GM03348 (cell line): ENCODE results near the gene HLA-DRB1.
"Not testable (repeated sequence)": the region's sequence is repeated elsewhere in the genome, so short reads cannot be mapped to it uniquely, and the experiment has no call there.

Experiments used
- DNase-seq: peaks from one replicate; pipeline ENCODE4 v3.0.0; 2012; ENCODE audit warnings: low spot score

HLA-DRB1 gene

GRCh38 chr6:32559747-32560146 lies 29.9 kb downstream of the HLA-DRB1 start:
- no peak for DNase-seq

- no peak for DNase-seq
These were observed 31.1 kb downstream of the HLA-DRB1 start for GRCh38 chr6:32558426-32559057.

DNA sequence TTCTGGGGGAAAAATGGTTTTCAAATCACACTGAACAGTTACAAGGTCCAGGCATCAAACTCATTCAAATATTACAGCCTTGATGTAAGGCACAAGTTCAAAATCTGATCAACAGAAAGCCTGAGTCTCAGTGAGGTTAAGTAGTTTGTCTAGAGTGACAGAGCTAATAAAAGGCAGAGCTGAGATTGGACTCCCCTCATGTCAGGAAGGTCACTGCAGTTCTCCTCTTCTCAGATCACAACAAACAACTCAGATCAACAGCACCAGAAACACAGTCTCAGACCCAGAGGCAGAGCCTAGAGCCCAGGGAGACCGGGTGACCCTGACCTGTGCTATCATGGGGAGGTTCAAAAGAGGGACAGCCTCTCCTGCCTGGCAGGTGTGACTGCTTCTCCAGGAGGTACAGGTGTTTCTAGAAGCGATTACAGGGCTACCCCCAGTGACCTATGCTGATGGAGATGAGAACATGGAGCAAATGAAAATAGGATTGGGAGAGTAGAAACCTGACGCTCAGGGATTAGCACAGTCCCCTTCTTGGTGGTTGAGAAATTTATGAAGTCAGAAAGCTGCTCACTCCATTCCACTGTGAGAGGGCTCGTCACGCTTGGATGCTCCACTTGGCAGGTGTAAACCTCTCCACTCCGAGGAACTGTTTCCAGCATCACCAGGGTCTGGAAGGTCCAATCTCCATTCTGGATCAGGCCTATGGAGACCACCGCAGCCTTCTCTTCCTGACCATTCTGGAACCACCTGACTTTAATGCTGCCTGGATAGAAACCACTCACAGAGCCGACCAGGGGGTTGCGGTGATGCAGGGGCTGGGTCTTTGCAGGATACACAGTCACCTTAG lies 35.3 kb downstream of the HLA-DRB1 start:
- DNase-seq = no peak

GRCh38 chr6:32553037-32553742 lies 36.5 kb downstream of the HLA-DRB1 start:
- no peak for DNase-seq

DNA sequence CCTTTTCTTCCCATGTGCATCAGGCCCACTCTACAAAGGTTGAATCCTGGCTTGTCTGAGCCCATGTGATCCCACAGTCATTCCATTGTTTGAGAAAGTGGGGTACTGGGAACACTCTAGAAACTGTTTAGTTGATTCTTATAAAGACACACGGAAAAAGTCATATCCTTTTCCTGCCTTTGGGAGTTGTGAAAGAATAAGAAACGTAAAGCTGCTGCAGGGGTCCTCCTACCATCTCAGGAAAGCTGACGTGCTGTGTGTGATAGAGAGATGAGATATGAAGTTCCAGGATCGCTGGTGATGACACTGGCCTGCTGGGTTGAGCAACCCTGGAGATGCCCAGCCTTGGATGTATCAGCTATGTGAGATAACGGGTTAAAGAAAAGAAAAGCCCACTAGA lies 38.2 kb downstream of the HLA-DRB1 start:
- DNase-seq = no peak

GRCh38 chr6:32539839-32540238 lies 49.8 kb downstream of the HLA-DRB1 start:
- DNase-seq = no peak

GRCh38 chr6:32530431-32530793 lies 59.2 kb downstream of the HLA-DRB1 start:
- DNase-seq = not testable (repeated sequence)

DNA sequence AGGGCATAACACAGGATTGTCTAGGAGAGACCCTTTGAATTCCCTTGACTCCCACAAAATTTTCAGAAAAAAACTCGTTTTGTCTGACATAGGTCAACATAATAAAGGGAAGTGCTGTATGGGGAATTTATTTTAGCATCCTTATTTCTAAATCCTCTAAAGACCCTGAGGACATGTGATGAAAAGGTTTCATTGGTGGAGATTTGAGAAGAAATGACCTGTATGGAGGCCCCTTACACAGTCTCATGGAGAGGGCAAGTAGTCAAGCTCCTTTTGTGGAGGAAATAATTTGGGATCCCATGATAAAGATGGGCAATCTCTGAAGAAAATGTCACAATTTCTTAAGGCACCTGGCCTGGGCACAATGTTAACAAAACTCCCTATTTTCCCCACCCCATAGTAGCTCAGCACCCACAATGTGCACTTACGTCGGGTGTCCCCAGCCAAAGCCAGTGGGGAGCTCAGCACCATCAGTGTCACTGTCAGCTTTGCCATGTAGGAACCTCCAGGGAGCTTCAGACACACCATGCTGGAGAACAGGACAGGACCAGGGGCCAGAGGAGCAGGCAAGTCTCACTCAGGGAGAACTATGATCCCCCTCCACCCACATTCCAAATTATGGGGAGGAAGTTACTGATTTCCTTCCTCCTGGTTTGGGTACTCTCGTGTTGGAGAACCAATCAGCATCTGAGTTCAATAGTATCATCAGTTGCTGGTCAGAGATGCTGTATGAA lies 59.8 kb downstream of the HLA-DRB1 start, which contains the start of gene HLA-DRB5:
HLA-DRB5 (minus strand) TSS at position 591 of the 734 bp plus-strand sequence; CDS start at position 528, 63 bp downstream.
- DNase-seq = no peak
